Activated CD8-positive, alpha-beta T cell treated with anti-CD3 and anti-CD28 coated beads for 36 hours (primary cell): ENCODE data around the gene SNRK. TPM values are rescaled to one million over a fixed set of nuclear protein-coding genes. Genes with fewer than 3 reads are reported as not detected.
A peak's percentile ranks its signal among the peaks of the same experiment; 100 is the strongest.

Experiments
- ATAC-seq: fragments of 200-7000 bp; cut with Tn5 transposase; one replicate; pipeline ENCODE4 v1.10.0; 2021; ENCODE audit warnings: mild to moderate bottlenecking, moderate library complexity
- CTCF ChIA-PET: fragments of 350-600 bp; sonication (Branson Sonifier 250); formaldehyde crosslinking; loops from one replicate; lab custom pipeline; 2021; ENCODE audit warnings: antibody characterized with exemption; lab: Charles Lee
- POLR2A ChIA-PET: fragments of 350-600 bp; sonication (Branson Sonifier 250); formaldehyde crosslinking; loops from one replicate; lab custom pipeline; 2021; ENCODE audit warnings: antibody characterized with exemption; lab: Charles Lee
- DNase-seq: peaks from one replicate; pipeline ENCODE4 v3.0.0-alpha.2; 2020
- H3K27ac Mint-ChIP-seq: one replicate; pipeline ENCODE4 v1.8.0; 2021; ENCODE audit warnings: mild to moderate bottlenecking, mixed read lengths
- H3K27me3 Mint-ChIP-seq: one replicate; pipeline ENCODE4 v1.8.0; 2021; ENCODE audit warnings: mixed read lengths
- H3K36me3 Mint-ChIP-seq: one replicate; pipeline ENCODE4 v1.8.0; 2021; ENCODE audit warnings: low read depth, mixed read lengths
- H3K4me1 Mint-ChIP-seq: one replicate; pipeline ENCODE4 v1.8.0; 2021; ENCODE audit warnings: low read depth, mixed read lengths
- H3K4me3 Mint-ChIP-seq: one replicate; pipeline ENCODE4 v1.8.0; 2021; ENCODE audit warnings: mild to moderate bottlenecking, moderate library complexity, mixed read lengths
- H3K9me3 Mint-ChIP-seq: one replicate; pipeline ENCODE4 v1.8.0; 2021; ENCODE audit warnings: mixed read lengths
- CTCF ChIP-seq: fragments of 200-600 bp; IDR thresholded peaks from one replicate; pipeline ENCODE4 v1.8.0; 2022; ENCODE audit warnings: antibody characterized with exemption, mild to moderate bottlenecking
- intact Hi-C: fragments of 100-400 bp; cut with micrococcal nuclease; formaldehyde crosslinking; loops from one replicate; pipeline ENCODE4 v1.10.0; 2022
- total RNA-seq, 2 experiments: library from RNA; stranded (reverse); gene quantifications; one replicate each; pipeline ENCODE4 v1.2.3, GENCODE V29; 2021

SNRK gene
- total RNA-seq, 2 experiments from 2014 or later: 28.9 to 29.2 TPM

- Mint-ChIP-seq H3K27me3 (no peaks in the 10 kb centered on the region), H3K27ac (peak overlapping the region; percentile 89), H3K4me3 (peak overlapping the region; percentile 60), H3K4me1 (peaks cover 84% of the 10 kb centered on the region), H3K9me3 (no peaks in the 10 kb centered on the region), H3K36me3 (peaks cover 69% of the 10 kb centered on the region)
- DNase-seq (no peak), ATAC-seq (peak; percentile 25)
- CTCF ChIA-PET: interaction anchor here (1.0 to 1.3 kb wide), 3 partner anchors 13 to 196 kb away, joined by 3 to 4 read pairs (median 4); no protein-coding TSS in a partner anchor
- intact Hi-C loops: no loop called here
- TF ChIP-seq CTCF: no peak
- POLR2A ChIA-PET: interaction anchor here (1.8 kb wide), 1 partner anchor 40 kb away, joined by 8 read pairs; no protein-coding TSS in a partner anchor
Observed at GRCh38 chr3:43307649-43308048, 21.3 kb downstream of the SNRK start.

GRCh38 chr3:43309372-43310305 is 23.3 kb downstream of the SNRK start:
- POLR2A ChIA-PET: no interaction called here
- Mint-ChIP-seq H3K27ac (peak overlapping the region; percentile 89), H3K36me3 (peaks cover 58% of the 10 kb centered on the region), H3K9me3 (peaks cover 3% of the 10 kb centered on the region), H3K4me1 (peaks cover 70% of the 10 kb centered on the region), H3K4me3 (no peak overlapping the region), H3K27me3 (no peaks in the 10 kb centered on the region)
- intact Hi-C loops: no loop called here
- DNase-seq: no peak
- CTCF ChIA-PET: no interaction called here
- TF ChIP-seq CTCF: no peak
- peak; percentile 54 for ATAC-seq

DNA sequence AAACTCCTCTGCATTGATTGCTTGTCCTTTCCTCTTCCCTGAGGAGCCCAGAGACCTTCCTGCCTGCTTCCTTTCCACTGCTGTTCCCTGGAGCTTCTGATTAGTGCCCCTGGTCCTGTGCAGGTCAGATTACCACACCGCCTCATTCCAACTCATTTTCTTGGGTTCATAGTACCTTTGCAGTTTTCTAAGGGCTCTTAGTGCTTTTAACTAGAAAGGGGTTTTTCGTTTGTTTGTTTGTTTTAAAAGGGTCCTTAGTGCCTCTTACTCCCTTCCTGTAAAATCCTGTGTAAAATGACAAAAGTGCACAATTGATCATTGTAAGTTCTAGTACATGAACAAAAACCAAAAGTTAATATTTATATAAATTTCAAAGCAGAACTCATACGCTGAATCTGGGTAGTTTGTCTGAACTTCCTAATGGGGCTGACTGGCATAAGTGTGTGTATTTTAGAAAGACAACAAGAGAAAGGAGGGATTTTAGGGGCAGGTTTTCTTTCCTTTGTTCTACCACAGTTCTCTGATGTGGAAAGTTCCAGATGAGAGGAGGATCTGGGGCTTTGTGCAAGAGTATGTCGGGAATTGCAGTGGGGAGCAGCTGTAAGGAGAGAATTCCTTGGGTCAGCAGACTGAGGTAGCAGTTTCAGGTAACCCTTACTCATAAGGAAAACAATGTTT is 30.6 kb downstream of the SNRK start:
- Mint-ChIP-seq H3K4me1 (peaks cover 74% of the 10 kb centered on the region), H3K27ac (peak overlapping the region; percentile 55), H3K27me3 (no peaks in the 10 kb centered on the region), H3K4me3 (no peak overlapping the region), H3K9me3 (peaks cover 3% of the 10 kb centered on the region), H3K36me3 (peaks cover 30% of the 10 kb centered on the region)
- CTCF ChIA-PET: interaction anchor here (0.7 to 2.0 kb wide), 4 partner anchors 11 to 355 kb away, joined by 3 to 5 read pairs (median 4); no protein-coding TSS in a partner anchor
- ATAC-seq: no peak
- DNase-seq: no peak
- intact Hi-C loops: no loop called here
- TF ChIP-seq CTCF: no peak
- POLR2A ChIA-PET: interaction anchor here (1.0 to 1.3 kb wide), 3 partner anchors 20 to 30 kb away, joined by 3 to 4 read pairs (median 4); partner anchors contain the start of gene SNRK

GRCh38 chr3:43317461-43318316 is 31.3 kb downstream of the SNRK start:
- Mint-ChIP-seq H3K36me3 (peaks cover 29% of the 10 kb centered on the region), H3K4me1 (peaks cover 77% of the 10 kb centered on the region), H3K4me3 (no peak overlapping the region), H3K27me3 (no peaks in the 10 kb centered on the region), H3K9me3 (peaks cover 3% of the 10 kb centered on the region), H3K27ac (peak overlapping the region; percentile 55)
- CTCF ChIA-PET: interaction anchor here (0.8 to 1.9 kb wide), 2 partner anchors 16 to 67 kb away, joined by 3 to 5 read pairs; no protein-coding TSS in a partner anchor
- intact Hi-C loops: no loop called here
- POLR2A ChIA-PET: interaction anchor here (1.0 kb wide), 1 partner anchor 27 kb away, joined by 4 read pairs; no protein-coding TSS in a partner anchor
- ATAC-seq (no peak), DNase-seq (no peak)
- no peak for TF ChIP-seq CTCF
